Karpas-422 (cell line): ENCODE data around the gene C12orf50. TPM values are rescaled to one million over a fixed set of nuclear protein-coding genes. Genes with fewer than 3 reads are reported as not detected.

Source experiments
- DNase-seq: peaks from one replicate; pipeline ENCODE4 v3.0.0-alpha.2; 2015
- H2AFZ ChIP-seq: fragments of 200-600 bp; sonication (generic); 2 replicates; pipeline ENCODE4 v1.6.1; 2014; ENCODE audit warnings: antibody characterized with exemption, low read length, mixed read lengths
- H3K27ac ChIP-seq: fragments of 200-600 bp; sonication (generic); 2 replicates; pipeline ENCODE4 v1.5.1; 2014; ENCODE audit warnings: mild to moderate bottlenecking, low read length, moderate library complexity
- H3K27me3 ChIP-seq: fragments of 200-600 bp; sonication (generic); 2 replicates; pipeline ENCODE4 v1.6.1; 2014; ENCODE audit warnings: low read length, mixed read lengths
- H3K36me3 ChIP-seq: fragments of 200-600 bp; sonication (generic); 2 replicates; pipeline ENCODE4 v1.6.1; 2014; ENCODE audit warnings: low read length, mixed read lengths; ENCODE audit not compliant: insufficient read depth
- H3K4me1 ChIP-seq: fragments of 200-600 bp; sonication (generic); 2 replicates; pipeline ENCODE4 v1.6.1; 2014; ENCODE audit warnings: mild to moderate bottlenecking, low read length, mixed read lengths
- H3K4me2 ChIP-seq: fragments of 200-600 bp; sonication (generic); 2 replicates; pipeline ENCODE4 v1.6.1; 2014; ENCODE audit warnings: low read length, low read depth, mild to moderate bottlenecking; ENCODE audit not compliant: poor library complexity, severe bottlenecking
- H3K4me3 ChIP-seq: fragments of 200-600 bp; sonication (generic); 2 replicates; pipeline ENCODE4 v1.5.1; 2014; ENCODE audit warnings: mild to moderate bottlenecking, antibody characterized with exemption, low read length, mixed read lengths
- H3K79me2 ChIP-seq: fragments of 200-600 bp; sonication (generic); 2 replicates; pipeline ENCODE4 v1.6.1; 2014; ENCODE audit warnings: mild to moderate bottlenecking, low read length, mixed read lengths
- H3K9ac ChIP-seq: fragments of 200-600 bp; sonication (generic); 2 replicates; pipeline ENCODE4 v1.6.0; 2014; ENCODE audit warnings: low read length
- H3K9me2 ChIP-seq: fragments of 200-600 bp; sonication (generic), shearing (Covaris generic); replicated peaks from 2 replicates; pipeline ENCODE4 v1.6.0; 2014; ENCODE audit warnings: mild to moderate bottlenecking, low read length, moderate library complexity; ENCODE audit not compliant: insufficient read depth
- H3K9me3 ChIP-seq: fragments of 300-700, 200-600 bp; sonication (generic); 2 replicates; pipeline ENCODE4 v1.6.1; 2014; ENCODE audit warnings: low read length, mixed read lengths
- H4K20me1 ChIP-seq: fragments of 200-600 bp; sonication (generic); 2 replicates; pipeline ENCODE4 v1.6.1; 2014; ENCODE audit warnings: mild to moderate bottlenecking, antibody characterized with exemption, low read length, low read depth; ENCODE audit not compliant: insufficient read depth
- total RNA-seq: library from RNA; depleted of rRNA; stranded (reverse); fragments of >200 nt; shearing (Covaris generic); gene quantifications from 2 replicates; pipeline ENCODE4 v1.2.3, GENCODE V29; 2014; ENCODE audit warnings: low replicate concordance; rRNA removed

Gene C12orf50, protein sequence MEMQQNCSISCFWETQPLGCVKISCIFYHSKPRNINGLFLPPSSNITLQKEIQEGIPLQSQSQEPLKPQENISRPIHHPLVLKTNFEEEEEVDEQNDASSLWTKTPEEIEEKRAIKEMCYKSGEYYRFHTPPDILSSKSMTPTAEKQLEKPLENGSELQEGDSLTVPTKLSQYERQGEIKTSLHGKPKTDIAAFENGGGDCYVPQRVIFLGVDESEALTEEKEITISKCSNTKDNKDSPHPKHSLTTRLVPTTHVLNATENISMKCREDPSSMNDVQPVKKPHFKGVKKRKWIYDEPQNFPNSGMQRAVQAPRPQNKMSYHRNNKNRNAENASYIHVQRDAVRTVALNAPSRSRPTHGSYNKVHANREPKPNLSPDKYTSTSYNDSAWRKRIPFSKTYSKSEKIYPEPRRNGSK
- 0.18 TPM in 1 of 2 replicates, not detected in the other for total RNA-seq

- Histone ChIP-seq H3K4me1 (no peaks in the 10 kb centered on the region), H4K20me1 (no peaks in the 10 kb centered on the region), H3K27ac (no peak within 1 kb of the TSS), H3K4me3 (no peak within 1 kb of the TSS), H3K4me2 (no peak within 1 kb of the TSS), H3K27me3 (no peaks in the 10 kb centered on the region), H3K36me3 (no peaks in the 10 kb centered on the region), H2AFZ (no peak within 1 kb of the TSS), H3K79me2 (no peaks in the 10 kb centered on the region), H3K9ac (no peak within 1 kb of the TSS), H3K9me3 (no peaks in the 10 kb centered on the region), H3K9me2 (no peaks in the 10 kb centered on the region)
- no peak for DNase-seq
Observed at GRCh38 chr12:88029093-88029665, at the start of gene C12orf50. Gene C12orf50 (minus strand): TSS chr12:88029401. CDS start chr12:88026962, 2,439 bp downstream.

- H3K9me3 ChIP-seq: no peaks in the 10 kb centered on the region
- H4K20me1 ChIP-seq: no peaks in the 10 kb centered on the region
- DNase-seq: no peak
- H3K79me2 ChIP-seq: no peaks in the 10 kb centered on the region
- no peak overlapping the region for H3K27ac ChIP-seq
- H3K36me3 ChIP-seq: peaks cover 13% of the 10 kb centered on the region
- H3K9me2 ChIP-seq: no peaks in the 10 kb centered on the region
- no peak overlapping the region for H3K4me3 ChIP-seq
- no peaks in the 10 kb centered on the region for H3K4me1 ChIP-seq
- no peaks in the 10 kb centered on the region for H3K27me3 ChIP-seq
- no peak overlapping the region for H3K9ac ChIP-seq
- no peak overlapping the region for H3K4me2 ChIP-seq
- no peak overlapping the region for H2AFZ ChIP-seq
Observed at GRCh38 chr12:88067301-88067700, 38.1 kb upstream of the C12orf50 start.

GRCh38 chr12:88063375-88063774, 34.2 kb upstream of the C12orf50 start:
- Histone ChIP-seq H3K27me3 (no peaks in the 10 kb centered on the region), H3K4me2 (no peak overlapping the region), H3K36me3 (peaks cover 25% of the 10 kb centered on the region), H3K4me1 (no peaks in the 10 kb centered on the region), H4K20me1 (no peaks in the 10 kb centered on the region), H3K4me3 (no peak overlapping the region), H3K9me3 (no peaks in the 10 kb centered on the region), H3K9me2 (no peaks in the 10 kb centered on the region), H3K9ac (no peak overlapping the region), H3K79me2 (no peaks in the 10 kb centered on the region), H3K27ac (no peak overlapping the region), H2AFZ (no peak overlapping the region)
- DNase-seq: no peak

DNA sequence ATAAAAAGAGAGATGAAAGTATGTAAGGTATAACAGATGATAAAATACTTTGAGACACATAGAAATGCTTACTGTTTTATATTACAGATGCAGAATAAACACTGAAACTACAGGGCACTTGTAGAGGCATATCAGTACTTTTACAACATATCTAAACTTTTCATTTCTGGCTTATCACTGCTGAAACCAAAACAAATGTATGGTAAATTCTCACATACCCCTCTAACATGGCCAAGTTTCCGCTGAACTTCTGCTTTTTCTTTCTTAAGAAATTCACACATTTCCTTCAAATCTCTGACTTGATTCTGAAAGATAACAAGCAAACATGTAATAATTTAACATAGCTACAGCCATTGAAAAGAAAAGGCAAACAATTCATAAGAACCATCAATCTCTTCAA, 33.3 kb upstream of the C12orf50 start:
- DNase-seq: no peak
- H3K4me2 ChIP-seq: no peak overlapping the region
- H3K27me3 ChIP-seq: no peaks in the 10 kb centered on the region
- no peaks in the 10 kb centered on the region for H3K79me2 ChIP-seq
- H3K4me3 ChIP-seq: no peak overlapping the region
- peaks cover 21% of the 10 kb centered on the region for H3K36me3 ChIP-seq
- H3K4me1 ChIP-seq: no peaks in the 10 kb centered on the region
- no peaks in the 10 kb centered on the region for H3K9me3 ChIP-seq
- H2AFZ ChIP-seq: no peak overlapping the region
- no peak overlapping the region for H3K27ac ChIP-seq
- H3K9ac ChIP-seq: no peak overlapping the region
- H3K9me2 ChIP-seq: no peaks in the 10 kb centered on the region
- H4K20me1 ChIP-seq: no peaks in the 10 kb centered on the region

DNA sequence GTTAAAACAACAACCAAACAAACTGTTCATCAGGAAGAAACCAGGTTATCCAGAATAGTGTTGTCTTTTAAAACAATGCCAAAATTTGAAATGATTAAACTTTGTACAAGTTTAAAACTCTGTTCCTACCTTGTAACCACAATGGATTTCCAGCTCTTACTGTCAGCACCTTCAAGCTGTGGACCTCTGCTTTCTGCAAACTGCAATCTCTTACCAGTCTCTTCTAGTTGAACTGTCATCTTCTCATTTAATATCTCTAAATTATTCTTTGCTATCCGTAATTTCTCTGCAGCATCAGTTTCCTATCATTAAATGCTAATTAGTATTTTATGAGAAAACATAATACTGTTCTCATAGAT, 29.5 kb upstream of the C12orf50 start:
- H3K9me3 ChIP-seq: no peaks in the 10 kb centered on the region
- peaks cover 26% of the 10 kb centered on the region for H3K36me3 ChIP-seq
- H4K20me1 ChIP-seq: no peaks in the 10 kb centered on the region
- no peaks in the 10 kb centered on the region for H3K9me2 ChIP-seq
- no peak overlapping the region for H2AFZ ChIP-seq
- no peak overlapping the region for H3K4me3 ChIP-seq
- no peak for DNase-seq
- no peak overlapping the region for H3K27ac ChIP-seq
- H3K4me2 ChIP-seq: no peak overlapping the region
- H3K4me1 ChIP-seq: no peaks in the 10 kb centered on the region
- no peak overlapping the region for H3K9ac ChIP-seq
- no peaks in the 10 kb centered on the region for H3K79me2 ChIP-seq
- no peaks in the 10 kb centered on the region for H3K27me3 ChIP-seq

- Histone ChIP-seq H3K9me2 (no peaks in the 10 kb centered on the region), H3K4me1 (no peaks in the 10 kb centered on the region), H3K4me3 (no peak overlapping the region), H3K9me3 (no peaks in the 10 kb centered on the region), H3K9ac (no peak overlapping the region), H2AFZ (no peak overlapping the region), H3K27ac (no peak overlapping the region), H3K36me3 (peaks cover 27% of the 10 kb centered on the region), H4K20me1 (no peaks in the 10 kb centered on the region), H3K4me2 (no peak overlapping the region), H3K79me2 (no peaks in the 10 kb centered on the region), H3K27me3 (no peaks in the 10 kb centered on the region)
- DNase-seq: no peak
Observed at GRCh38 chr12:88057994-88058718, 29.0 kb upstream of the C12orf50 start.

GRCh38 chr12:88056571-88056970, 27.4 kb upstream of the C12orf50 start:
- no peaks in the 10 kb centered on the region for H3K9me2 ChIP-seq
- no peaks in the 10 kb centered on the region for H3K9me3 ChIP-seq
- H3K9ac ChIP-seq: no peak overlapping the region
- no peaks in the 10 kb centered on the region for H3K79me2 ChIP-seq
- no peak overlapping the region for H3K4me2 ChIP-seq
- H3K27me3 ChIP-seq: no peaks in the 10 kb centered on the region
- no peak overlapping the region for H2AFZ ChIP-seq
- H3K27ac ChIP-seq: no peak overlapping the region
- no peak overlapping the region for H3K4me3 ChIP-seq
- H3K36me3 ChIP-seq: peaks cover 26% of the 10 kb centered on the region; the same call in 1 of the 2 replicates
- H4K20me1 ChIP-seq: no peaks in the 10 kb centered on the region
- H3K4me1 ChIP-seq: no peaks in the 10 kb centered on the region
- no peak for DNase-seq

DNA sequence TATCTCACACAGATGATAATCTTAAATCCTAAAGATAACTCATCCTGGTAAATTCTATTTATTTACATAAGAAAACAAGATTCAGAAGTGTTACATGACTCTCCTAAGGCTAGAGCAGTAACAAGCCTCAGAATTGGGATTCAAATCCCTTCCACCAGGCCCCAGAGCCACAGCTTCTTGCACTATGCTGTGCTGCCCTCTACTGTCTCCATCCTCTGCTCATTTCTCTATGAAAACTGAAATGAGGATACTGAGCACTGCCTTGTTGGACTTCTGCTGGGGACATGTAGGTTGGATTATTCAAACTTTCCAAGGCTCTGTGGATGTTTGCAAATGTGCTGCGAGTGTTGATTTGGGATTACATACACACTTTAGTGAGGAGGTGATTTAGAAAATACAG, 23.5 kb upstream of the C12orf50 start:
- Histone ChIP-seq H3K36me3 (peaks cover 41% of the 10 kb centered on the region), H3K27me3 (no peaks in the 10 kb centered on the region), H3K27ac (no peak overlapping the region), H2AFZ (no peak overlapping the region), H3K4me1 (no peaks in the 10 kb centered on the region), H3K9me3 (no peaks in the 10 kb centered on the region), H4K20me1 (no peaks in the 10 kb centered on the region), H3K9ac (no peak overlapping the region), H3K4me2 (no peak overlapping the region), H3K4me3 (no peak overlapping the region), H3K9me2 (no peaks in the 10 kb centered on the region), H3K79me2 (no peaks in the 10 kb centered on the region)
- peak; percentile 76 for DNase-seq
